Activated T-helper 1 cell treated with anti-CD3 and anti-CD28 coated beads, Interleukin-12 subunit alpha, Interleukin-12 subunit beta, Interleukin-2, Interleukin-4 antibody, amounts not matched to agents 30 ng/mL and 10 ng/mL and 1 ng/mL, durations not matched to agents 14 hours and 24 hours and 36 hours (primary cell): Measurements from ENCODE around the gene AKR7A3. TPM values are rescaled to one million over a fixed set of nuclear protein-coding genes. Genes with fewer than 3 reads are reported as not detected.
"Not testable (repeated sequence)": the region's sequence is repeated elsewhere in the genome, so short reads cannot be mapped to it uniquely, and the experiment has no call there.

ENCODE experiments used
- DNase-seq: peaks from one replicate; pipeline ENCODE4 v3.0.0; 2021; ENCODE audit warnings: low spot score
- H3K27ac Mint-ChIP-seq: one replicate; pipeline ENCODE4 v1.8.0; 2021; ENCODE audit warnings: mild to moderate bottlenecking, mixed read lengths
- H3K27me3 Mint-ChIP-seq: one replicate; pipeline ENCODE4 v1.8.0; 2022; ENCODE audit warnings: mild to moderate bottlenecking, moderate library complexity, mixed read lengths; ENCODE audit not compliant: insufficient read depth
- H3K36me3 Mint-ChIP-seq: one replicate; pipeline ENCODE4 v1.8.0; 2021; ENCODE audit warnings: low read depth, mixed read lengths
- H3K4me1 Mint-ChIP-seq: one replicate; pipeline ENCODE4 v1.8.0; 2021; ENCODE audit warnings: low read depth, mixed read lengths
- H3K4me3 Mint-ChIP-seq: one replicate; pipeline ENCODE4 v1.8.0; 2021; ENCODE audit warnings: mild to moderate bottlenecking, moderate library complexity, mixed read lengths
- H3K9me3 Mint-ChIP-seq: one replicate; pipeline ENCODE4 v1.8.0; 2021; ENCODE audit warnings: mixed read lengths
- intact Hi-C: fragments of 100-400 bp; cut with micrococcal nuclease; formaldehyde crosslinking; loops from one replicate; pipeline ENCODE4 v1.15.1; 2024
- total RNA-seq: library from RNA; stranded (reverse); gene quantifications from 2 replicates; pipeline ENCODE4 v1.2.3, GENCODE V29; 2022

The AKR7A3 gene
- total RNA-seq, 1 donor from 2014 or later = 1.2 TPM

GRCh38 chr1:19306941-19307340, 18.4 kb upstream of the AKR7A3 start:
- Mint-ChIP-seq H3K36me3 (peaks cover 38% of the 10 kb centered on the region), H3K4me1 (peaks cover 8% of the 10 kb centered on the region), H3K9me3 (no peaks in the 10 kb centered on the region), H3K4me3 (no peak overlapping the region), H3K27me3 (no peaks in the 10 kb centered on the region), H3K27ac (no peak overlapping the region)
- intact Hi-C loops = no loop called here
- no peak for DNase-seq

- Mint-ChIP-seq H3K27ac (no peak overlapping the region), H3K4me3 (no peak overlapping the region), H3K9me3 (no peaks in the 10 kb centered on the region), H3K27me3 (no peaks in the 10 kb centered on the region), H3K36me3 (peaks cover 34% of the 10 kb centered on the region), H3K4me1 (peaks cover 2% of the 10 kb centered on the region)
- intact Hi-C loops = no loop called here
- DNase-seq = no peak
Measured at GRCh38 chr1:19305880-19306279, 17.3 kb upstream of the AKR7A3 start.

- H3K27me3 Mint-ChIP-seq, intact Hi-C loops, H3K9me3 Mint-ChIP-seq, H3K4me3 Mint-ChIP-seq, H3K27ac Mint-ChIP-seq, H3K4me1 Mint-ChIP-seq, DNase-seq: not testable (repeated sequence)
- H3K36me3 Mint-ChIP-seq = peaks cover 32% of the 10 kb centered on the region
Measured at GRCh38 chr1:19304081-19304480, 15.5 kb upstream of the AKR7A3 start.

DNA sequence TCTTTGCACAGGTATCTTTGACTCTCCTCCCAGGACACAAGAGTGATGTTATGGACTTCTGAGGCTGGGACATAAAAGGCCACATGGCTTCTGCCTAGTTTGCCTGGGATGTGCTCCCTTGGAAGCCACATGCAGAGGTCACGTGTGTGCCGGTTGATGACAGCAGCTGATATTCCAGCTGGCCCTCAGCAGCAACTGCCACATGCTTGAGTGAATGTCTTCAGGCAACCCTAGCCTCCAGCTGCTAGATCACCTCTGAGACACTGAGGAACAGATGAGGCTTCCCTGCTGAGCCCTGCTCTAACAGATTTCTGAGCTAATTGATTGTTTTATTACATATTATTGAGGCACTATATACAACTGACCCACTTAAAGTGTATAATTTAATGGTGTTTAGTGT, 11.6 kb upstream of the AKR7A3 start:
- Mint-ChIP-seq H3K9me3 (peaks cover 15% of the 10 kb centered on the region), H3K4me1 (no peaks in the 10 kb centered on the region), H3K36me3 (peaks cover 20% of the 10 kb centered on the region), H3K27me3 (no peaks in the 10 kb centered on the region), H3K27ac (no peak overlapping the region), H3K4me3 (no peak overlapping the region)
- intact Hi-C loops = no loop called here
- no peak for DNase-seq

GRCh38 chr1:19294638-19295037, 6.1 kb upstream of the AKR7A3 start:
- Mint-ChIP-seq H3K4me3 (no peak overlapping the region), H3K36me3 (peaks cover 11% of the 10 kb centered on the region), H3K27ac (no peak overlapping the region), H3K27me3 (no peaks in the 10 kb centered on the region), H3K9me3 (peaks cover 39% of the 10 kb centered on the region), H3K4me1 (no peaks in the 10 kb centered on the region)
- no peak for DNase-seq
- intact Hi-C loops = no loop called here

GRCh38 chr1:19289244-19289643, 674 bp upstream of the AKR7A3 start:
- no peaks in the 10 kb centered on the region for H3K36me3 Mint-ChIP-seq
- H3K4me1 Mint-ChIP-seq = no peaks in the 10 kb centered on the region
- intact Hi-C loops = no loop called here
- peaks cover 2% of the 10 kb centered on the region for H3K27me3 Mint-ChIP-seq
- no peak overlapping the region for H3K4me3 Mint-ChIP-seq
- H3K27ac Mint-ChIP-seq = no peak overlapping the region
- DNase-seq = no peak
- H3K9me3 Mint-ChIP-seq = peaks cover 14% of the 10 kb centered on the region

DNA sequence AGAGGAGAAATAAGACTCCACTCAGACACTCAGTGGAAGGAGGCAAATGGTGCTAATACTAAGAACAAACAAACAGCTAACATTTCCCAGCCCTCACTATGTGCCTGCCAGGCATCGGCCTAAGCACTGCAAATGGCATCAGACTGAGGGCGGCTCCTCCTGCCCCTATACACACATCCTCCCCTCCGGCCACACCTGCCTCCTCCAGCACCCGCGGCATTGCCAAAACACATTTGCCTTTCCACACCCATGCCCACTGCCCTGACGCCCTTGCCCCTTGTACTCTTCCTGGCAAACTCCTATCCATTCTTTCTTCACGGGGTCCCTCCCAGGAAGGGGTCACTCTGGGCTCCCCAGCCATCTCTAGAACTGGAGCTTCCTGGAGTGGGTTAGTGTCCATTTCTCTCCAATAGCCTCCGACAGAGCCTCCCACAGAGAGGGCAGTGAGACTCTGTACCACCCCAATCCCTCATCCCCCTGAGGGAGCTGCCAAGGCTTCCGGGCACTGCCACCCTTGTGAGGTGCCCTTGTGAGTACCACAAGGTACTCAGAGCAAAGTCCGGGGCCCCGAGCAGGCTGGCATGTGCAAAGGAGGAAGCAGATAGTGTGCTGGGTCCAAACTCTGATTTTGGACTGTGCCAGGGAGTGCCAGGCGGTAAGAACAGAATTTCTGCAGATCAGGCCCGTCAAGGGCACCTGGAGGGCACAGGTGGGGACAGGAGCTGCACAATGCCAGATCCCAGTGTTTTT, 959 bp downstream of the AKR7A3 start:
- Mint-ChIP-seq H3K9me3 (peaks cover 8% of the 10 kb centered on the region), H3K27ac (peak overlapping the region; percentile 73), H3K4me3 (no peak overlapping the region), H3K27me3 (peaks cover 2% of the 10 kb centered on the region), H3K36me3 (peaks cover 1% of the 10 kb centered on the region), H3K4me1 (no peaks in the 10 kb centered on the region)
- no peak for DNase-seq
- intact Hi-C loops = no loop called here

GRCh38 chr1:19285807-19286206, 2.8 kb downstream of the AKR7A3 start:
- H3K27ac Mint-ChIP-seq, H3K4me3 Mint-ChIP-seq, intact Hi-C loops, H3K27me3 Mint-ChIP-seq, H3K9me3 Mint-ChIP-seq, H3K36me3 Mint-ChIP-seq, H3K4me1 Mint-ChIP-seq, DNase-seq: not testable (repeated sequence)

DNA sequence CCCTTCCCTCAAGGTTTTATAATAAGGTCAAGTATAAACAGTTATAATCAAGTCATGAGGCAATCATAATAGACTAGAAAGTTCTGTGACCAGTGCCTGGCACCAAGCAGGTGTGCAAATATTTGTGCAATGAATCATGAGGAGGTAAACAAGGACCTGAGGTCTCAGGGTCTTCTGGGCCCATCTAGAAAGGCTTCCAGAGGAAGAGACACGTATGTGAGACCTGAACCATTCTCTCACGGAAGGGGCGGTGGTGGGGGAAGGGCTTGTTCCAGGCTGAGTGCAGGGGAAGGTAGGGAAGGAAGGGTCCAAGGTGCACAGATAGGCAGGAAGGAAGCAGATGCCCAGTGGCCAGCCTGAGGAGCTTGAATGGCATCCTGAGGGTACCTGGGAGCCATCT, 3.2 kb downstream of the AKR7A3 start:
- H3K4me3 Mint-ChIP-seq, H3K9me3 Mint-ChIP-seq, H3K4me1 Mint-ChIP-seq, H3K27ac Mint-ChIP-seq, H3K36me3 Mint-ChIP-seq, H3K27me3 Mint-ChIP-seq, DNase-seq, intact Hi-C loops: not testable (repeated sequence)

DNA sequence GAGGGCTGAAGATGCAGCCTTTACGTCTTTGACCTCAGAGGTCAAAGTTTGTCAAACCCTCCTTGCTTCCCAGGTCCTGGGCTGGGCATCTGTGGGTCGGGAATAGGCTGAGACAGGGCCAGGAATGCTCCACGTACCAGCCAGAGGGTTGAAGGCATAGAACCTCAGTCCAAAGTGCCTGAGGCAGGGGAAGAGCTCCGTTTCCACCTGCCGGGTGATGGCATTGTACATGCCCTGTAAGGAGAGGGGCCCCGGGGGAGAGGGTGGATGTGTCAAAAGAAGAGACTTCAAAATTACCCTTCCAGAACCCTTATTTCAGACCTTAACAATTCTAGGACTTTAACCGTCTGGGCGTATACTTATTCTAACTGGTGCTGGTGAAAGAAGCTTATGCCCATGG, 3.7 kb downstream of the AKR7A3 start:
- Mint-ChIP-seq H3K4me3 (no peak overlapping the region), H3K27me3 (peaks cover 2% of the 10 kb centered on the region), H3K9me3 (no peaks in the 10 kb centered on the region), H3K4me1 (no peaks in the 10 kb centered on the region), H3K36me3 (peaks cover 1% of the 10 kb centered on the region), H3K27ac (no peak overlapping the region)
- no peak for DNase-seq
- intact Hi-C loops = no loop called here

DNA sequence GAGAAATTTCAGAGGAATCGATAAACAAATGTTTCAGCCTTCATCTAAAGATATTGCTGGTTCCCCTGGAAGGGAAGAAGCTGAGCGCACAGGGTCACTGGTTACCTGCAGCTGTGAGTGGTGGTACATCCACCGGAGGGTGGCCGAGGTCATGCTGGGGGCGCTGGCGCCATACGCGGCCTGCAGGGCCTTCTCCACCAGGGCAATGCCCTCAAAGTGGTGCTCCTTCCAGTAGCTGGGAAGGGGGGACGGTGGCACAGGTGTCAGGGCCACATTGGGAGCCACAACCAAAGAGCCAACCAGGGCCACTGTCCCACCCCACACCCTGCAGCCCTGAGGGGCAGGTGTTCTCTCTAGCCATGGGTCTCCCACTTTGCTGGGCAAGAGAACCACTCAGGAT, 4.7 kb downstream of the AKR7A3 start:
- Mint-ChIP-seq H3K36me3 (peaks cover 1% of the 10 kb centered on the region), H3K9me3 (no peaks in the 10 kb centered on the region), H3K27me3 (peaks cover 2% of the 10 kb centered on the region), H3K4me3 (no peak overlapping the region), H3K27ac (no peak overlapping the region), H3K4me1 (no peaks in the 10 kb centered on the region)
- DNase-seq = no peak
- intact Hi-C loops = no loop called here

GRCh38 chr1:19274636-19275035, 13.9 kb downstream of the AKR7A3 start:
- Mint-ChIP-seq H3K4me1 (no peaks in the 10 kb centered on the region), H3K27me3 (peaks cover 12% of the 10 kb centered on the region), H3K27ac (no peak overlapping the region), H3K9me3 (peaks cover 3% of the 10 kb centered on the region), H3K4me3 (no peak overlapping the region), H3K36me3 (peaks cover 3% of the 10 kb centered on the region)
- DNase-seq = no peak
- intact Hi-C loops = no loop called here

DNA sequence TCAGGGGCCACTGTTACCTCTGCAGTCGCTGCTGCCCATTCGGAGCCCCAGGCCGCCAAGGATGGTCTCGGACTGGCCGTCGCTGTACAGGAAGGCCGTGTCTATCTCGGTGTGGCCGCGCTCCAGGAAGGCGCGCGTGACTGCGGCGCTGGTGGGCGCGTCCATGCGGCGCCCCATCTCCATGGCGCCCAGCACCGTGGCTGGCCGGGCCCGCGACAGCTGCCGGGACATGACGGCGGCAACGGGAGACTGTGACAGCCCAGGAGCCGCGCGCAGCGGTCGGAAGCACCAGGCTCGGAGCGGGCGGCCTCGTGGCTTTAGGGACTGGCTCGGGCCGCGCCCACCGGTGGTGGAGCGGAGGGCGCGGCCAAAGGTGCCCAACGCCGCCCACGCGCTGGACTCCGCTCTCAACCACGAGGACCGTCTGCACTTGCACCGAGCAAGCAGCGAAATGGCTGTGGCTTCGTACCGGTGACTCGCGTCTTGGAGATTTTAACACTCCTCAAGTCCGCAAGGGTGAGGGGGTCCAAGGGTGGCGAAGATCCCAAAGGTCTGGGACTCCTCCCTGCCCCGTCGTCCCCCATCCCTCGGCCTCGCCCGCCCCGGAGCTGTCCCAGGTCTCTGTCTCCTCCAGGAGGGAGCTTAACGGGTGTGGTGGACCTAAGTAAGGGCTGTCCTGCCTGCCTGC, 14.6 kb downstream of the AKR7A3 start:
- H3K9me3 Mint-ChIP-seq, H3K4me3 Mint-ChIP-seq, H3K4me1 Mint-ChIP-seq, intact Hi-C loops, H3K27ac Mint-ChIP-seq, DNase-seq, H3K36me3 Mint-ChIP-seq: not testable (repeated sequence)
- peaks cover 12% of the 10 kb centered on the region for H3K27me3 Mint-ChIP-seq
